IMR-90 (cell line): ENCODE measurements around the gene CTDSP2. TPM values are rescaled to one million over a fixed set of nuclear protein-coding genes. Genes with fewer than 3 reads are reported as not detected.

Experiments used
- ATAC-seq: fragments of 200-7000 bp; cut with Tn5 transposase; 2 replicates; pipeline ENCODE4 v1.9.1; 2020; ENCODE audit warnings: low read depth, mild to moderate bottlenecking, moderate library complexity
- BruUV-seq: library from RNA; stranded (reverse); fragments of 400-500 nt; replicated peaks from 2 replicates; lab custom pipeline; 2021; lab: Mats Ljungman, UMichigan
- CTCF ChIA-PET: fragments of 300-600 bp; formaldehyde crosslinking; extraction: SDS; loops from one replicate; lab custom pipeline; 2021; ENCODE audit warnings: antibody characterized with exemption; lab: Yijun Ruan, JAX
- POLR2A ChIA-PET: fragments of 300-600 bp; sonication (Branson Sonifier 250); formaldehyde crosslinking; loops from one replicate; lab custom pipeline; 2022; ENCODE audit warnings: antibody characterized with exemption; ENCODE audit not compliant: unreplicated experiment; lab: Charles Lee
- DNase-seq: peaks from one replicate; pipeline ENCODE4 v3.0.0; 2013
- H2AFZ ChIP-seq: replicated peaks from 2 replicates; pipeline ENCODE3; 2013; ENCODE audit warnings: low read length, mild to moderate bottlenecking; ENCODE audit not compliant: poor library complexity
- H2AK5ac ChIP-seq: 2 replicates; pipeline ENCODE4 v1.6.1; 2013; ENCODE audit warnings: low read depth, low read length, inconsistent platforms
- H2AK9ac ChIP-seq: replicated peaks from 2 replicates; pipeline ENCODE3; 2013; ENCODE audit warnings: mild to moderate bottlenecking, low read depth, low read length, moderate library complexity; ENCODE audit not compliant: poor library complexity
- H2BK120ac ChIP-seq: 2 replicates; pipeline ENCODE4 v1.6.1; 2013; ENCODE audit warnings: low read depth, low read length, inconsistent platforms
- H2BK15ac ChIP-seq: 3 replicates; pipeline ENCODE4 v1.6.1; 2013; ENCODE audit warnings: low read depth, low read length, inconsistent platforms
- H2BK20ac ChIP-seq: 2 replicates; pipeline ENCODE4 v1.6.1; 2013; ENCODE audit warnings: low read depth, mild to moderate bottlenecking, inconsistent platforms, low read length, moderate library complexity
- H2BK5ac ChIP-seq: 2 replicates; pipeline ENCODE4 v1.6.1; 2013; ENCODE audit warnings: mild to moderate bottlenecking, low read depth, low read length, inconsistent platforms; ENCODE audit not compliant: poor library complexity, severe bottlenecking
- H3K14ac ChIP-seq: replicated peaks from 2 replicates; pipeline ENCODE4 v1.6.1; 2013; ENCODE audit warnings: low read depth, low read length, inconsistent platforms
- H3K18ac ChIP-seq: 2 replicates; pipeline ENCODE4 v1.6.1; 2013; ENCODE audit warnings: low read depth, low read length, control low read depth
- H3K23ac ChIP-seq: 2 replicates; pipeline ENCODE4 v1.6.1; 2013; ENCODE audit warnings: low read depth, low read length, inconsistent platforms
- H3K27ac ChIP-seq: 2 replicates; pipeline ENCODE4 v1.5.1; 2013; ENCODE audit warnings: mild to moderate bottlenecking, control low read depth, low read length; ENCODE audit not compliant: insufficient read depth
- H3K27me3 ChIP-seq: 2 replicates; pipeline ENCODE4 v1.6.1; 2013; ENCODE audit warnings: low read length; ENCODE audit not compliant: control insufficient read depth, insufficient read depth
- H3K36me3 ChIP-seq: 2 replicates; pipeline ENCODE4 v1.6.1; 2013; ENCODE audit warnings: low read length, mixed read lengths; ENCODE audit not compliant: control insufficient read depth, insufficient read depth
- H3K4ac ChIP-seq: 2 replicates; pipeline ENCODE4 v1.6.1; 2013; ENCODE audit warnings: low read depth, low read length, inconsistent platforms
- H3K4me1 ChIP-seq: 2 replicates; pipeline ENCODE4 v1.6.1; 2013; ENCODE audit warnings: low read length, mixed read lengths; ENCODE audit not compliant: control insufficient read depth, insufficient read depth
- H3K4me2 ChIP-seq: 2 replicates; pipeline ENCODE4 v1.6.1; 2013; ENCODE audit warnings: low read depth, mild to moderate bottlenecking, control low read depth, low read length, moderate library complexity
- H3K4me3 ChIP-seq: 2 replicates; pipeline ENCODE4 v1.5.1; 2013; ENCODE audit warnings: low read depth, mild to moderate bottlenecking, control low read depth, low read length, moderate library complexity; ENCODE audit not compliant: insufficient read depth
- H3K56ac ChIP-seq: 2 replicates; pipeline ENCODE4 v1.6.1; 2013; ENCODE audit warnings: low read length, inconsistent platforms; ENCODE audit not compliant: insufficient read depth; ENCODE audit errors: extremely low read depth
- H3K79me1 ChIP-seq, 2 experiments: 2 replicates each; pipeline ENCODE4 v1.6.1; 2013; ENCODE audit warnings: low read length in 2 of 2, inconsistent platforms in 1 of 2, low read depth in 1 of 2
- H3K9ac ChIP-seq: 2 replicates; pipeline ENCODE4 v1.6.1; 2013; ENCODE audit warnings: low read depth, low read length, control low read depth
- H3K9me1 ChIP-seq: 2 replicates; pipeline ENCODE4 v1.6.1; 2013; ENCODE audit warnings: low read length, inconsistent platforms; ENCODE audit not compliant: insufficient read depth
- H3K9me3 ChIP-seq: 2 replicates; pipeline ENCODE4 v1.6.1; 2013; ENCODE audit warnings: low read length; ENCODE audit not compliant: control insufficient read depth, insufficient read depth
- H4K20me1 ChIP-seq: 2 replicates; pipeline ENCODE4 v1.6.1; 2013; ENCODE audit warnings: low read length, inconsistent platforms; ENCODE audit not compliant: insufficient read depth
- H4K5ac ChIP-seq: 2 replicates; pipeline ENCODE4 v1.6.1; 2013; ENCODE audit warnings: mild to moderate bottlenecking, low read depth, low read length, control low read depth
- H4K8ac ChIP-seq, 2 experiments: 2 replicates each; pipeline ENCODE4 v1.6.1; 2013; ENCODE audit warnings: low read depth in 2 of 2, low read length in 2 of 2, control low read depth in 1 of 2, inconsistent platforms in 1 of 2
- H4K91ac ChIP-seq: 2 replicates; pipeline ENCODE4 v1.6.1; 2013; ENCODE audit warnings: low read depth, low read length, inconsistent platforms; ENCODE audit not compliant: insufficient read depth
- BHLHE40 ChIP-seq: fragments of 150-350 bp; IDR thresholded peaks from 2 replicates; pipeline ENCODE4 v1.6.1; 2016; ENCODE audit warnings: mild to moderate bottlenecking, low read depth, low read length
- CHD1 ChIP-seq: IDR thresholded peaks from 2 replicates; pipeline ENCODE4 v1.6.1; 2012; ENCODE audit warnings: low read depth, low read length, improper control_type of control experiment
- CTCF ChIP-seq: conservative IDR thresholded peaks from 2 replicates; pipeline ENCODE4 v1.5.1; 2012; ENCODE audit warnings: mild to moderate bottlenecking, low read depth, low read length, improper control_type of control experiment
- ELK1 ChIP-seq: fragments of 150-350 bp; IDR thresholded peaks from 2 replicates; pipeline ENCODE4 v1.6.1; 2016; ENCODE audit warnings: low read depth, mild to moderate bottlenecking, low read length, moderate library complexity, borderline replicate concordance
- MAFK ChIP-seq: IDR thresholded peaks from 2 replicates; pipeline ENCODE4 v1.6.1; 2012; ENCODE audit warnings: low read depth, low read length, improper control_type of control experiment
- MAZ ChIP-seq: IDR thresholded peaks from 2 replicates; pipeline ENCODE4 v1.6.1; 2012; ENCODE audit warnings: low read depth, mild to moderate bottlenecking, low read length, improper control_type of control experiment, moderate library complexity, borderline replicate concordance
- MXI1 ChIP-seq: IDR thresholded peaks from 2 replicates; pipeline ENCODE4 v1.6.1; 2012; ENCODE audit warnings: low read depth, mild to moderate bottlenecking, low read length, moderate library complexity, borderline replicate concordance
- NFE2L2 ChIP-seq: fragments of 150-350 bp; IDR thresholded peaks from 2 replicates; pipeline ENCODE4 v1.6.1; 2016; ENCODE audit warnings: low read depth, mild to moderate bottlenecking, low read length
- POLR2A ChIP-seq: IDR thresholded peaks from 2 replicates; pipeline ENCODE4 v1.6.1; 2012; ENCODE audit warnings: mild to moderate bottlenecking, low read depth, low read length
- RAD21 ChIP-seq: IDR thresholded peaks from 2 replicates; pipeline ENCODE4 v1.6.1; 2012; ENCODE audit warnings: low read length, improper control_type of control experiment
- SMC3 ChIP-seq: fragments of 150-350 bp; IDR thresholded peaks from 2 replicates; pipeline ENCODE4 v1.6.1; 2016; ENCODE audit warnings: low read depth, mild to moderate bottlenecking, antibody characterized with exemption, low read length, moderate library complexity
- USF2 ChIP-seq: fragments of 150-350 bp; IDR thresholded peaks from 2 replicates; pipeline ENCODE4 v1.6.1; 2017; ENCODE audit warnings: mild to moderate bottlenecking, antibody characterized with exemption, low read length, low read depth
- WGBS, 2 experiments: methylation state at CpG; one replicate each; pipeline versions ENCODE4 v1.1.5 to v1.1.7; 2013; ENCODE audit warnings: missing lambda C conversion rate in 2 of 2; ENCODE audit not compliant: insufficient read length in 1 of 2; ENCODE audit errors: extremely low coverage in 2 of 2; 5-methylcytosine and 5-hydroxymethylcytosine counted together
- dilution Hi-C: fragments of 300-500 bp; cut with HindIII; formaldehyde crosslinking; loops from one replicate; pipeline ENCODE4 v1.14.3; 2018; ENCODE audit warnings: low sequenced_read_pairs; ENCODE audit not compliant: unreplicated experiment
- in situ Hi-C: fragments of 300-500 bp; cut with MboI; formaldehyde crosslinking; loops from 3 replicates; pipeline ENCODE4 v1.14.3; 2019; ENCODE audit warnings: low sequenced_read_pairs, inconsistent platforms, mixed read lengths
- intact Hi-C: fragments of 100-400 bp; cut with micrococcal nuclease; formaldehyde crosslinking; loops from 2 replicates; pipeline ENCODE4 v1.10.0; 2022
- polyA plus RNA-seq, 3 experiments: library from polyadenylated mRNA; depleted of rRNA; stranded (reverse); fragments of >200 nt; gene quantifications; 2 replicates each; pipeline ENCODE4 v1.2.3, GENCODE V29; 2012; ENCODE audit warnings: low replicate concordance in 1 of 3
- total RNA-seq: library from RNA; depleted of rRNA; stranded (reverse); fragments of >200 nt; gene quantifications from 2 replicates; pipeline ENCODE4 v1.2.3, GENCODE V29; 2012

The CTDSP2 gene
- total and polyA plus RNA-seq, 2 of the 4 experiments (the other 2 are of a cell fraction) = 114 to 156 TPM

GRCh38 chr12:57852200-57852599 lies 5.7 kb upstream of the CTDSP2 start:
- ChIA-PET POLR2A (no interaction called here), CTCF (no interaction called here)
- no peak for ATAC-seq
- H3K27me3 ChIP-seq = no peaks in the 10 kb centered on the region; the same call in 1 of the 2 replicates
- H4K20me1 ChIP-seq = no peaks in the 10 kb centered on the region
- H3K9ac ChIP-seq = no peak overlapping the region
- dilution Hi-C loops = no loop called here
- H3K4me1 ChIP-seq = peaks cover 2% of the 10 kb centered on the region
- no peak overlapping the region for H3K18ac ChIP-seq
- 0 out of 2 replicates have a peak, but pooled peaks cover 5% of the 10 kb centered on the region for H3K9me1 ChIP-seq
- TF ChIP-seq MAFK (no peak), MAZ (no peak), SMC3 (no peak), MXI1 (no peak), NFE2L2 (no peak), POLR2A (no peak), CHD1 (no peak), ELK1 (no peak), CTCF (no peak), USF2 (no peak), RAD21 (no peak), BHLHE40 (no peak)
- BruUV-seq = no TSS peak
- H3K36me3 ChIP-seq = no peaks in the 10 kb centered on the region
- no peak overlapping the region for H3K4me3 ChIP-seq
- no peak overlapping the region for H2BK15ac ChIP-seq
- H3K56ac ChIP-seq = no peak overlapping the region
- no peak overlapping the region for H4K91ac ChIP-seq
- H2AK9ac ChIP-seq = peak overlapping the region; percentile 49
- 0 out of 2 replicates have a peak overlapping the region, but pooled peaks have one; percentile 3 for H2AK5ac ChIP-seq
- no peak overlapping the region for H3K4ac ChIP-seq
- peaks cover 0 to 1% of the 10 kb centered on the region in 2 experiments; a peak in 1 of 4 replicates for H3K79me1 ChIP-seq
- in situ Hi-C loops = no loop called here
- no peak overlapping the region for H2BK120ac ChIP-seq
- H3K9me3 ChIP-seq = peaks cover 3% of the 10 kb centered on the region
- H3K27ac ChIP-seq = no peak overlapping the region
- H2BK5ac ChIP-seq = no peak overlapping the region
- 100% methylated on average over 1 of the region's 11 CpGs; no CpG with 5 or more reads in 1 of the 2 experiments for WGBS, 2 experiments
- peak overlapping the region; percentile 73 for H2AFZ ChIP-seq
- intact Hi-C loops = no loop called here
- no peak for DNase-seq
- no peak overlapping the region; the same call in 1 of the 2 replicates for H4K5ac ChIP-seq
- no peak overlapping the region for H2BK20ac ChIP-seq
- no peak overlapping the region; the same call in 1 of the 2 replicates for H3K23ac ChIP-seq
- no peak overlapping the region for H3K14ac ChIP-seq
- no peak overlapping the region for H4K8ac ChIP-seq
- H3K4me2 ChIP-seq = no peak overlapping the region
